HL-60/S4 treated with retinoic acid at 250 ng/mL for 4 days and 3 days (cell line): ENCODE results near the gene SPRR4.

Source experiments
- in situ Hi-C: fragments of 300-500 bp; cut with MboI; formaldehyde crosslinking; loops from 2 replicates; pipeline ENCODE4 v1.7.0; 2022; ENCODE audit warnings: low sequenced_read_pairs

SPRR4 gene

DNA sequence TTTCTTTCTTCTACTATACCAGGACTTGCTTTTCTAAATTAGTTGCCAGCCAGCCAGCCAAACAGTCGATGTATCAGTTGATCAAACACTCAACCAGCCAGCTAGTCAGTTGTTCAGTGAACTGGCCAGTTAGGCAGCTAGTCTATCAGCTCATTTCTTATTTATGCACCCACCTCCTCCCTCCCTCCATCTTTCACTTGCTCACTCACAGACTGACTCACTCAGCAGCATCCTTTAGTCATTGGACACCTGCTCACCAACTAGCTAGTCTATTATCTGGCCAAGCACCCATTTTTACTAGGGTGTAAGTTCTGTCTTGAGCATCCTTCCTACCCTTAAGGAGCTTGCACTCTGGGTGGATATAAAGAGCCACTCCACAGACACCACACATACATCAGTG is 5.9 kb upstream of the SPRR4 start:
- in situ Hi-C loops, result no loop called here

- in situ Hi-C loops, result no loop called here
Observed at GRCh38 chr1:152965853-152966252, 4.6 kb upstream of the SPRR4 start.

GRCh38 chr1:152967201-152967600 is 3.2 kb upstream of the SPRR4 start:
- in situ Hi-C loops, result no loop called here

- in situ Hi-C loops, result no loop called here
Observed at GRCh38 chr1:152968248-152968647, 2.2 kb upstream of the SPRR4 start.

DNA sequence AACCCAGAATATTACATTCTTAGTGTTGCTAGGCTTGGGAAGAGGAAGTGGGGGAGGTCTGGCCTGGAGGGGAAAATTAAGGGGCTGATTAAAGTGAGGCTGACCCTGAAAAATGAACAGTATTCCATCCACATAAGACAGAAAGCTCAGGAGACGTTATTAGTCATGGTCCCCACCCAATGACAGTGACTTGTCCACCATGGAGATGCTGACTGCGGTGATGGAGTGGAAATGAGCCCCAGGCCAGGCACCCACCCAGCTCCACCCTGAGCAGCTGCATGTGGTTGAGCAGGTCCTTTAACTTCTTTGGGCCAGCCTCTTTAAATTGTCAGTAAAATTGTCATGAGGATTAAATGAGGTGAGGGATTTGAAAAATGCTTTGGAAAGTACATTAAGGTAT is 1.4 kb upstream of the SPRR4 start:
- in situ Hi-C loops, result no loop called here

GRCh38 chr1:152972196-152972886 is 1.9 kb downstream of the SPRR4 start:
- in situ Hi-C loops, result no loop called here

- in situ Hi-C loops, result no loop called here
Observed at GRCh38 chr1:152976688-152977087, 6.2 kb downstream of the SPRR4 start.

DNA sequence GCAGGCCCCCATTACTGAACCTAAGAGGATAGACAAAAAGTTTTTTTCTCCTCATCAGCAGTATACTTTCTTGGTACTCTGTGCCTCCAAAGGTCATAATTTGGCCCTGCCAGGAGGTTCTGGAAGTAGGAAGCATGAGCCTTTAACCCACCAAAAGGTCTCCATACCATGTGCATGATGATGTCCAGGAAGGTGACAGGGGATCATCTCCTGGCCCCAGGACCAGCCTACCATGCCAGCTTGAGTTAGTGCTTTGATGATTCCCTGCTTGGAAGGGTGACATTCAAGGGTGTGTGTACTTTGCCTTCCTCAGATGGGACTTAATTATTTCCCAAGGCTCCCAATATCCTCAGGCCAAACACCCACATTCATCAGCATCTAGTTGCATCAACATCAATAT is 7.2 kb downstream of the SPRR4 start:
- in situ Hi-C loops, result no loop called here

- in situ Hi-C loops, result no loop called here
Observed at GRCh38 chr1:152980676-152981075, 10.2 kb downstream of the SPRR4 start.

- in situ Hi-C loops, result no loop called here
Observed at GRCh38 chr1:152981146-152981871, 10.9 kb downstream of the SPRR4 start.

GRCh38 chr1:152982076-152982475 is 11.6 kb downstream of the SPRR4 start:
- in situ Hi-C loops, result no loop called here

DNA sequence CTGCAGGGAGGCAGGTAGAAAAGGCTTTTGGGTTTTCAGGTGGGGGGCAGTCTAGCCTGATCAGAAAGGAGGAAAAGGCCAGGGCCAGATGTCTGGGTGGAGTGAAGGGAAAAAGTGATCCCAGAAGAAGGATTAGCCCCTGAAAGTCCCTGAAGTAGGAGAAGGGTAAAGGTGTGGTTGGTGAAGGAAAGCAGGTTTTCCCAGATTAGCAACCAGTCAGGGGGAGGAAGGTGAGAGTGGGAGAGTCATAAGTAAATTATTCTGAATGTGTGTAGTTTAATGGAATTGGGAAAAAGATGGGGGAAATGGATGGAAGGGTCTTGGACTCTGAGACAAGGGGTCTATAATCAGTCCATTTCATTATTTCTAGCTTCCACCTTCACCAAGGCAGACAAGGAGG is 12.8 kb downstream of the SPRR4 start:
- in situ Hi-C loops, result no loop called here

GRCh38 chr1:152983743-152984142 is 13.3 kb downstream of the SPRR4 start, which contains the start of gene SPRR1A:
Gene SPRR1A, plus strand, starts transcription at chr1:152984081. Its CDS starts 1,150 bp downstream, at chr1:152985231.
- in situ Hi-C loops, result no loop called here

DNA sequence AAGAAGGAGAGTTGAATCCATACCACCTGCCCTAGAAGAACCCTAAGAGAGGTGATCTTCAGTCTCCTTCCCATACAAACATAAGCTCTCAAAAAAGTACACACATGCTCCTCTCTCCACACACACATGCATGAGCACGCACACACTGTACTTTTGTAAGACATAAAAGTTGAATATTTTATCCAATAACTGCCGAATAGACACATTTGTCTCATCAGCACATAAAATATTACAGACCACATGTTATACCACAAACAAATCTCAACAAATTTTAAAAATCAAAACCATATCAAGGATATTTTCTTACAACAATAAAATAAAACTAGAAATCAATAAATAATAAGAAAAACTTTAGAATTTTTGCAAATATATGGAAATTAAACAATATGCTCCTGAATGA is 16.1 kb downstream of the SPRR4 start:
- in situ Hi-C loops, result no loop called here

DNA sequence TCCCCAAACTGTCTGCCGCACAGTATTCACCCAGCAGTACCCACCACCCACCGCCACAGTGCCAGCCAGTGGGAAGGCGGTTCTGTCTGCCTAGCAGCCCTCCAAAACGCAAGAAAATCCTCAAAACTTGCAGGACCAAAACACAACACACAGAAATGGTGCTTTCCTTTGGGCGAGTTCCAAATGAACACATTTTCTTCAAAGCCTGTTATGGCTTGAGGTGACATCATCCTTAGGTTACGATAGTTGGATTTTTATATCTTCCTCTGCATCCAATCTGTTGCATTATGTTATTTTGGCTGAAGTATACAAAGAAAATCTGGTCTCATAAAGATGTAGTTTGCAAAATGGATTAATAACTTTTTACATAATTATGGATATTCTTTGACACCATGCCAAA is 22.7 kb downstream of the SPRR4 start:
- in situ Hi-C loops, result no loop called here

DNA sequence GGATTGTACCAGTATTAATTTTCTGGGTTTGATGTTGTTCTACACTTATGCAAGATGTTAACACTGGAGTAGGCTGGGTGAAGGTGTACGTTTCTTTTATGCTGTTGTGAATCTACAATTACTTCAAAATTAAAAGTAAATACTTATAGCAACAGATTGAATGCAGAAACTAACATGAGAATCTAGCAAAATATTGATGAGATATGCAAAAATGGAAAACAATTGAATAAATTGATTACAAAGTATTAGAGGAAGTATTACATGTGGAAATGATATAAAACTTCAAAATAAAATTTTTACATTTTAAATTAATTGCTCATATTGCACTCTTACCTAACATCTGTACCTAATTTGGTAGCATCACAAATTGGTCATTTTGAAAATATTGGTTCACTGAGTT is 25.4 kb downstream of the SPRR4 start:
- in situ Hi-C loops, result no loop called here

GRCh38 chr1:152996633-152997400 is 26.4 kb downstream of the SPRR4 start:
- in situ Hi-C loops, result no loop called here

- in situ Hi-C loops, result no loop called here
Observed at GRCh38 chr1:152997901-152998300, 27.5 kb downstream of the SPRR4 start.

DNA sequence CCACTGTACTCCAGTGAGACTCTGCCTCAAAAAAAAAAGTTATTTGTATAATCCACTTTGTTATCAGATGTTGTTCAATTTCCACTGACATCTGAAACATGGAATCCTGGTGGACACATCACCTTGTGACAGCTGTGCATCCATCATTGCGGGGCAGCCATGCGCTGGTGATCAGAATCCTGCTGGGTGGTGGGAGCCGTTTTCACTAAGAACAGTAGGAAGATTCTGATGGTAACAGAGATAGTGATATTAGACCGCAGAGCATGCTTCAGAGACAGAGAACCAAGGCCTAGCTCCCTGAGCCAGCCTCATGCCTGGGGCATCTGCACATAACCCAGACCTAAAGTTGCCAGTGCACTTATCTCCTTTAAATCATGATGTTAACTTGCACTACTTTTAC is 28.0 kb downstream of the SPRR4 start:
- in situ Hi-C loops, result no loop called here

GRCh38 chr1:152999818-153000217 is 29.4 kb downstream of the SPRR4 start:
- in situ Hi-C loops, result no loop called here

DNA sequence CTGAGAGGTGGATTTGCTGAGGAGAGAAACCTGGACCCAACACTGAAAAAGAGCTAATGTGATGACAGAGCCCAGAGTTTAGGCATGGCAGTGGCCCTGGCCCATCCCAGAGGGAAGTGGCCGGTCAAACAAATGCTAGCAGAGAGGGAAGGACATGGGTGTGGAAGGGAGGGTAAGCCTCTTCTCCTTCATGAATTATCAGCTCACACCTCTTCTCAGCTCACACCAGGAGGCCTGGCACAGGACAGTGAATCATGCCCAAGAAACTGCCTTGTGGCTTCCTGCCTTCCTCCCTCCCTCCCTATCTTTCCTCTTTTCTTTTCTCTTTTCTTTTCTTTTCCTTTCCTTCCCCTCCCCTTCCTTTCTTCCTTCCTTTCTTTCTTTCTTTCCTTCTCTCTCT is 29.8 kb downstream of the SPRR4 start:
- in situ Hi-C loops, result no loop called here

DNA sequence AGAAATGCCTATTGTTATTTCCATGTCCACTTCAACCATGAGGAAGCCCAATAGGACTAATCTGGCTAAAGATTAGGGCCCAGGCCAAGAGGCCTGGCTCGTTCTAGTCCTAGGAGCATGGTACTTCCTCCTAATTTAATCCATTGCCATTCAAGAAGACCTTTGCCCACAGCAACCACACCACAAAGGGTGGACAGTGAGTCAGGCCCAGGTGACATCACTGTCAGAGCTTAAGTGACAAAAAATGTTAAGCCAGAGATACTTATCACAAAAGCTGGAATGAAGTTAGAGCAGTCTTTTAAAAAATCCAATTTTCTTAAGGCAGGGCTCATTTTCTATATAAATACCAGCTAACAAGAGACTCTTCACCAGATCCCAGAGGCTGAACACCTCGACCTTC is 30.9 kb downstream of the SPRR4 start, which contains the start of gene SPRR3:
Gene SPRR3, plus strand, starts transcription at position 368 of the 400 bp plus-strand sequence. CDS start 1,272 bp downstream, outside the sequence.
- in situ Hi-C loops, result no loop called here
